Measurements from ENCODE around the gene SPG11. TPM values are rescaled to one million over a fixed set of nuclear protein-coding genes. Genes with fewer than 3 reads are reported as not detected.
"Not testable (repeated sequence)": the region's sequence is repeated elsewhere in the genome, so short reads cannot be mapped to it uniquely, and the experiment has no call there.

SPG11 gene
- total RNA-seq, 1 donor from 2014 or later: 30.2 TPM

GRCh38 chr15:44616974-44617373 is 46.5 kb downstream of the SPG11 start:
- DNase-seq (ENCODE audit: low read depth in 2 of 2): no peak

- no peak for DNase-seq (ENCODE audit: low read depth in 2 of 2)
Observed at GRCh38 chr15:44606740-44607139, 56.7 kb downstream of the SPG11 start.

GRCh38 chr15:44603126-44603525 is 60.3 kb downstream of the SPG11 start:
- no peak for DNase-seq (ENCODE audit: low read depth in 2 of 2)

DNA sequence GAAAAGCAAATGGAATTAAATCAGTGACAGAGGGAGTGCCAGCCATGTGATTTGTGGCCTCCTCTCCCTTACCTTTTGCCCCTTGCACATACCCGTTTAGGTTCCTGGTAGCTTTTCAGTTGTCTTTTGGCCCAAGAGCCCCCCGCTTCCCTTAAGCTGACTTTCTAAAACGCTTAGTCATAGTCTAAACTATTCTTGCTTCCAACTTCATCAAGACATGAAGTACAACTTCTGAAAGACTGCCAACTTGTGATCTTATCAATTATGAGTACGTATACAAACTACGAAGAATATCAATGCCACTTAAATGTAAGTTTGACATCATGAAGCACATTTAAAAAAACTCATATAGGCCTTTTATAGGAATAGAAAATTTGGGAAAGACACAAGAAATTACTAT is 64.6 kb downstream of the SPG11 start:
- DNase-seq (ENCODE audit: low read depth in 2 of 2): peak in 1 of 2 donors; percentile 70

- DNase-seq (ENCODE audit: low read depth in 2 of 2): no peak
Observed at GRCh38 chr15:44598066-44598465, 65.4 kb downstream of the SPG11 start.

- DNase-seq (ENCODE audit: low read depth in 2 of 2): no peak
Observed at GRCh38 chr15:44596511-44597010, 66.9 kb downstream of the SPG11 start.

DNA sequence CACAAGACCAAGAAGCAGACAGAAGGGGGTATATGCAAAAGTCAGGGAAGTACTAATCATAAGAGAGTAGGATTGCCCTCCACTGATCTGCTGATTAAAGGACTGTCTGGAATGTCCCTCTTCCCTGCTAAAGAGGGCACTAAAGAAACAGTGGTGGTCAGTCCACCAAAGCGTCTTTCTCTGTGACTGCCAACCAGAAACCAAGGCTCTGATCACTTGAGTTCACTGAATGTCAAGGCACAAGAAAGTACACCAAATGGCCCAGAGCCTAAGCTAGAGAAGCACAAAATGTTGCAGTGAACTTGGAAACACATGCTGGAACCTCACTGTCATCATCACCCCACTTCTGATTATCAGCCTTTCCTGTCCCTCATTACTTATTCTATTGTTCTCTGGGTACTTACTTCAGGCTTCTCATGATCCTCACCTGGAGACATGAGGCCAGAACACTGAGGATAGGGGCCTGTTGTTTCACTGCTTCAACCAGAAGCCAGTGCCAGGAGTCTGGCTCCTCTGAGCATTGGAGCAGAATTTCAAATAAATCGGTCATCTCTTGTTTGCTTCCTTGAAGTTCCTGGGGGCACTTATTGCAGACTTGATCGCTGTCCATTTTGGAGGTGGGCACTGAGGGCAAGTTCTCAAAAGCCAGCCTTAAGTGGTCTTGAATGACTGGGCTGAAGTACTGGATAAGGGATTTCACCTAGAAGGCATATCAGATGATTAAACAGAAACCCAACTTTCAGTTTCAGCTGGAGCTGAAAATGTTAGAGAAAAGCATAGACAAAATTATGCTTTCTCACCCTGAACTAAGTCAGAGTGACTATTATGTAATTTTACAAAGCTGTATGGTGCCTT is 67.6 kb downstream of the SPG11 start:
- DNase-seq (ENCODE audit: low read depth in 2 of 2): no peak

- peak in 1 of 2 donors; percentile 12 for DNase-seq (ENCODE audit: low read depth in 2 of 2)
Observed at GRCh38 chr15:44595246-44595645, 68.2 kb downstream of the SPG11 start.

- DNase-seq (ENCODE audit: low read depth in 2 of 2): peak; percentile 5 to 33
Observed at GRCh38 chr15:44593042-44593736, 70.3 kb downstream of the SPG11 start.

GRCh38 chr15:44591326-44591725 is 72.1 kb downstream of the SPG11 start:
- DNase-seq (ENCODE audit: low read depth in 2 of 2): no peak

- DNase-seq (ENCODE audit: low read depth in 2 of 2): no peak
Observed at GRCh38 chr15:44588541-44588940, 74.9 kb downstream of the SPG11 start.

DNA sequence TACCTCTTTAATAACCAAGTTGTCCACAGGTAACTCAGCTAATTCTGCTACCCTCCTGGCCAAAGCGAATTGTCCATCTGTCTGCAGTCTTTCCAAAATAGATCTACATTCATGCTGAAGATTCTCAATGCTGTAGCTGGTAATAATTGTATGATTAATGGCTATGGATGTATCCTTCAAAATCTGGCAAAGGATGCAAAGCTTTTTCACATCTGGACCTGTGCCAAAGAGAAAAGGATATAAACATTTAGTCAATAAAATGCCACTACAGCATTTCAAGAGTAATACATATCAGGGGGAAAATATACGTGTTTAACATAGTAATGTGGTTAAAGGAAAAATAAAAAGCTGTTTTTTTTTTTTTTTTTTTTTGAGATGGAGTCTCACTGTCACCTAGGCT is 77.8 kb downstream of the SPG11 start:
- DNase-seq (ENCODE audit: low read depth in 2 of 2): no peak

DNA sequence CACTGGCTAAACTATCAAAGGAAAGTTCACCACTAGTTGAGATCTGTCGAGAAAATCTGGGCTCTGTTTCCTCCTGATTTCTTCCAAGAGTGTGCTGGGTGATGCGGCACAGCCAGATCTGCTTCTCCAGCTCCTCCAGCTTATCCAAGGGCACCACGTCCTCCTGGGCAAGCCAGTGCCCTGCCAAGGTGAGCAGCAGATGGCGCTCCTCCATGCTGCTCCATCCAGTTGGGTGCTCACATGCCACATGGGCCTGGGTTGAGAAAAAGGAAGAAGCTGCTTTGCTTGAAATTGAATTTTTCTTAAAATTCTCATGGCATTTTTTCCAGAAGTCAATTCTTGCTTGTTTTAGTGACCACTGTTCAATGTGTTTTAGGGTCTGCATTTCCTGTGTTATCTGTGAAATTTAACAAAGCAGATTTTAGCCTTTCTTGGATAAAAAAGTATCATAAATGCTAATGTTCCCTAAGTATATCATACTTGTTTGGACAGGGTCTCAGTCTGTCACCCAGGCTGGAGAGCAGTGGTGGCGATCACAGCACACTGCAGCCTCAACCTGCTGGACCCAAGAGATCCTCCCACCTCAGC is 79.2 kb downstream of the SPG11 start:
- DNase-seq (ENCODE audit: low read depth in 2 of 2): peak; percentile 9 to 48

- DNase-seq (ENCODE audit: low read depth in 2 of 2): no peak
Observed at GRCh38 chr15:44580105-44580504, 83.4 kb downstream of the SPG11 start.

- no peak for DNase-seq (ENCODE audit: low read depth in 2 of 2)
Observed at GRCh38 chr15:44574734-44575133, 88.7 kb downstream of the SPG11 start.

DNA sequence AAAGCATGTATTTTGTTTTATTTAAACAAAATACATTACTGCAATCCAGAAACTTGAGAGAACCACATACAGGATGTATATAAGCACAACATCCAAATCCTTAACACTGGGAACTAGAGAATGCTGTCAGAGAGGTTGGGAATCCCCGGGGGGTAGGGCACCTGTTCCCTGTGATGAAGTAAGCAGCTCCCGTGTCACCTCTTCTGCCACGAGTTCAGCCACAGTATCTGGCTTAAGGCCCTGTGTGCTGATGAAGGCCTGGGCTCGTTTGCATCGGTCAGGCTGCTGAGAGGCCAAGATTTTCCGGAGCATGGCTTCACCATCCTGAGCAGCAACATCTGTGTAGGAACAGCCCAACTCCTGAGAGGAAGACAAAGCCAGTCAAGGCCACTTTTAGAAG is 90.1 kb downstream of the SPG11 start:
- no peak for DNase-seq (ENCODE audit: low read depth in 2 of 2)

- no peak for DNase-seq (ENCODE audit: low read depth in 2 of 2)
Observed at GRCh38 chr15:44570361-44570760, 93.1 kb downstream of the SPG11 start.

DNA sequence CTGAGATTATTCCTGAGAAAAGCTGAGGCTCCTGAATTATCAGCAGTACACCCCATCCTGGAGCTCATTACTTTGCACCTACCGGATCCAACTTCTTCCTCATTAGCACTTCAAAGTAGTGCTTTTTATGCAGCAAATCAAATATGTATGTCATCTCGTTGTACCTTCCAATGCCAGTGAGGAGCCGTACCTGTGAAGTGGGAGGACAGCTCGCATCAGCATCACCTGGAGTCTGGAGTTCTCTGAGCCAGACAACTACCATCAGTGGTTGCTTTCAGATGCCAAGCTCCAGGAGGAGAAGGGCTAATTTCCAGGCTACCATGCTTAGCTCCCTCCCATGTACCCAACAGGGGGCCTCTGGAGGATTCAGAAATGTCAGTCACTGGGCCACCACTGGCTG is 94.1 kb downstream of the SPG11 start:
- DNase-seq (ENCODE audit: low read depth in 2 of 2): no peak

- no peak for DNase-seq (ENCODE audit: low read depth in 2 of 2)
Observed at GRCh38 chr15:44568338-44568737, 95.1 kb downstream of the SPG11 start.

GRCh38 chr15:44566155-44566540 is 97.3 kb downstream of the SPG11 start:
- no peak for DNase-seq (ENCODE audit: low read depth in 2 of 2)

- DNase-seq (ENCODE audit: low read depth in 2 of 2): no peak
Observed at GRCh38 chr15:44565387-44566154, 97.9 kb downstream of the SPG11 start.

GRCh38 chr15:44560926-44561325 is 102.5 kb downstream of the SPG11 start:
- not testable (repeated sequence) for DNase-seq (ENCODE audit: low read depth in 2 of 2)
